ENCODE measurements around the gene MYLK4.

MYLK4 gene

GRCh38 chr6:2615251-2615650 is 135.5 kb downstream of the MYLK4 start:
- no peak for FAIRE-seq
- DNase-seq (ENCODE audit: insufficient read length): no peak
- TF ChIP-seq POLR2A (IDR thresholded peaks at IDR 0.05; ENCODE audit: low read depth, low read length) (no peak), TAF1 (IDR thresholded peaks at IDR 0.05; ENCODE audit: borderline replicate concordance, low read depth, low read length) (no peak), POLR2AphosphoS5 (IDR thresholded peaks at IDR 0.05; ENCODE audit: low read depth, low read length) (no peak)

- no peak for FAIRE-seq
- TF ChIP-seq POLR2AphosphoS5 (IDR thresholded peaks at IDR 0.05; ENCODE audit: low read depth, low read length): no peak
- TF ChIP-seq POLR2A (IDR thresholded peaks at IDR 0.05; ENCODE audit: low read depth, low read length): no peak
- TF ChIP-seq TAF1 (IDR thresholded peaks at IDR 0.05; ENCODE audit: borderline replicate concordance, low read depth, low read length): no peak
- no peak for DNase-seq (ENCODE audit: insufficient read length)
Observed at GRCh38 chr6:2614846-2615245, 135.9 kb downstream of the MYLK4 start.

GRCh38 chr6:2614155-2614554 is 136.6 kb downstream of the MYLK4 start:
- TF ChIP-seq POLR2A (IDR thresholded peaks at IDR 0.05; ENCODE audit: low read depth, low read length) (no peak), POLR2AphosphoS5 (IDR thresholded peaks at IDR 0.05; ENCODE audit: low read depth, low read length) (no peak), TAF1 (IDR thresholded peaks at IDR 0.05; ENCODE audit: borderline replicate concordance, low read depth, low read length) (no peak)
- no peak for DNase-seq (ENCODE audit: insufficient read length)
- FAIRE-seq: no peak

Data from GM12892 (cell line).